AG09319 (cell line): Measurements from ENCODE around the gene SLF1.

Source experiments
- DNase-seq: peaks from one replicate; pipeline ENCODE4 v3.0.0-alpha.2; 2010; ENCODE audit warnings: low read depth; ENCODE audit errors: extremely low read depth
- CTCF ChIP-seq: IDR thresholded peaks from 2 replicates; pipeline ENCODE4 v1.5.1; 2011; ENCODE audit warnings: low read depth, mild to moderate bottlenecking, inconsistent platforms, low read length, moderate library complexity

The SLF1 gene

GRCh38 chr5:94682814-94683520 is 64.5 kb downstream of the SLF1 start:
- DNase-seq = no peak
- TF ChIP-seq CTCF = no peak

- no peak for DNase-seq
- no peak for TF ChIP-seq CTCF
Observed at GRCh38 chr5:94689908-94690307, 71.4 kb downstream of the SLF1 start.

- no peak for DNase-seq
- TF ChIP-seq CTCF = no peak
Observed at GRCh38 chr5:94690778-94691177, 72.3 kb downstream of the SLF1 start.

- no peak for TF ChIP-seq CTCF
- no peak for DNase-seq
Observed at GRCh38 chr5:94691291-94691690, 72.8 kb downstream of the SLF1 start.

- TF ChIP-seq CTCF = no peak
- no peak for DNase-seq
Observed at GRCh38 chr5:94691949-94692348, 73.5 kb downstream of the SLF1 start.

DNA sequence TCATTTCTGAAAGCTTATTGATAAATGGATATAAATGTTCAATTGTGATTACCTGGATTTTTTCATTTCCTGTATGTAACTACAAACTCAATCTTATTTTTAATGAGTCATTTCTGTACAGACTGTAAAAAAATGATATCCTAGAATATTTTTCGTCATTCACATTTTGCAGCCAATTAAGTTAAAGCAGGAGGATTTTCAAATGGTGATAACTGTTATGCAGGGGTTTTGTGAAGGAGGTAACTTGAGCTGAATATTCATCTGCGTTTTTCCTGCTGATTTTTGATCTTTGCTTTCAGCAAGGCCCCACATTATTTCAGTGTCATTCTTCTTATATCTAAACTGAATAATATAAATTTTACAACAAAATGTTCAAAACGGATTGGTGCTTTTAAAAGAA is 74.1 kb downstream of the SLF1 start:
- no peak for DNase-seq
- no peak for TF ChIP-seq CTCF

DNA sequence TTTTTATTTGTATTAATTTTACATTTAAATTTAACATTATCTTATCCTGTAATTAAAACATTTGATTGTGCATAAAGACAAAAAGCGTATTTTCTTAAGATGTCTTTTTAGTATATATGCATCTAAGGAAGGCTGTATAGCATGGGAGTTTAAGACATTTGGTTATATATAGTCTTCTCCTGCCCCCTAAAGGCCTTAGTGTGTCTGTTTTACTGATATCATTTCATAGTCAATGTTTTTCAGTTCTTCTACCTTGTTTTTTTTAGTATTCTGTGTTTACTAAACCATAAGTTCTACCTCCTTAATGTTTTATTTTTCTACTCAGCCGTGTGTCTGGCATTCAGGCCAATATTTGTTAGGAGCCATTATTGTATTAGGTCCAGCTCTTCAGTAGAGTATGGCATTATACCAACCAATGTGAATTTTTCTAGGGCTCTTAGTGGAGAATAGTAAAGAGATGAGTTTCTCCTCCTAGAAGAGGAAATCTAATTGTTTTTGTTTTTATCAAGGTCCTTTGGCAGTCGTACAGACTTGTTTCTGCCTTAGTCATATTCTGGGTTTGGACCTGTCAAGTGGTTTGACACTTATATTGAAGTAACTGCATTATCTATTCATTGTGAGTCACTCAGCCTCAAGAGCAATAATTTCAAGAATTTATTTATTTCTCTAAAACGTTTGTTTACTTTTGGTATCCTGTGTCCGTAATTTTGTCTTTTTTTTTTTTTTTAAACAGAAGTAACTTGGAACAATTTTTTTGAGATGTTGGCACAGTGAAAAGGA is 74.8 kb downstream of the SLF1 start:
- TF ChIP-seq CTCF = peak; percentile 38
- DNase-seq = peak; percentile 67
